ENCODE measurements around the gene DCN.

The DCN gene

GRCh38 chr12:91140026-91140931 is 42.3 kb downstream of the DCN start:
- intact Hi-C loops (cut with micrococcal nuclease), result no loop called here
- no peak overlapping the region for H3K27ac Mint-ChIP-seq
- H3K4me1 Mint-ChIP-seq (ENCODE audit: low read depth), result no peaks in the 10 kb centered on the region
- H3K36me3 Mint-ChIP-seq (ENCODE audit: low read depth), result no peaks in the 10 kb centered on the region
- no peaks in the 10 kb centered on the region for H3K27me3 Mint-ChIP-seq
- no peaks in the 10 kb centered on the region for H3K9me3 Mint-ChIP-seq
- no peak overlapping the region for H3K4me3 Mint-ChIP-seq

- no peak overlapping the region for H3K4me3 Mint-ChIP-seq
- no peaks in the 10 kb centered on the region for H3K4me1 Mint-ChIP-seq (ENCODE audit: low read depth)
- no peaks in the 10 kb centered on the region for H3K27me3 Mint-ChIP-seq
These were observed 43.3 kb downstream of the DCN start for GRCh38 chr12:91139286-91139685.

GRCh38 chr12:91138337-91138920 is 44.2 kb downstream of the DCN start:
- no peaks in the 10 kb centered on the region for H3K9me3 Mint-ChIP-seq
- intact Hi-C loops (cut with micrococcal nuclease), result no loop called here
- H3K4me1 Mint-ChIP-seq (ENCODE audit: low read depth), result no peaks in the 10 kb centered on the region
- H3K27me3 Mint-ChIP-seq, result no peaks in the 10 kb centered on the region
- no peak overlapping the region for H3K27ac Mint-ChIP-seq
- H3K36me3 Mint-ChIP-seq (ENCODE audit: low read depth), result no peaks in the 10 kb centered on the region
- no peak overlapping the region for H3K4me3 Mint-ChIP-seq

More at GRCh38 chr12:91139286-91139685, 43.3 kb downstream of the DCN start:
- no peak overlapping the region for H3K27ac Mint-ChIP-seq
- intact Hi-C loops (cut with micrococcal nuclease), result no loop called here
- H3K9me3 Mint-ChIP-seq, result no peaks in the 10 kb centered on the region
- no peaks in the 10 kb centered on the region for H3K36me3 Mint-ChIP-seq (ENCODE audit: low read depth)

GRCh38 chr12:91133871-91134270 is 48.7 kb downstream of the DCN start:
- no peaks in the 10 kb centered on the region for H3K4me1 Mint-ChIP-seq (ENCODE audit: low read depth)
- H3K27me3 Mint-ChIP-seq, result no peaks in the 10 kb centered on the region
- no peak overlapping the region for H3K4me3 Mint-ChIP-seq
- H3K27ac Mint-ChIP-seq, result no peak overlapping the region
- H3K9me3 Mint-ChIP-seq, result peaks cover 9% of the 10 kb centered on the region
- H3K36me3 Mint-ChIP-seq (ENCODE audit: low read depth), result no peaks in the 10 kb centered on the region
- intact Hi-C loops (cut with micrococcal nuclease), result no loop called here

- H3K4me1 Mint-ChIP-seq (ENCODE audit: low read depth), result no peaks in the 10 kb centered on the region
- H3K36me3 Mint-ChIP-seq (ENCODE audit: low read depth), result no peaks in the 10 kb centered on the region
- intact Hi-C loops (cut with micrococcal nuclease), result no loop called here
- no peak overlapping the region for H3K4me3 Mint-ChIP-seq
- H3K9me3 Mint-ChIP-seq, result peaks cover 9% of the 10 kb centered on the region
- no peaks in the 10 kb centered on the region for H3K27me3 Mint-ChIP-seq
- no peak overlapping the region for H3K27ac Mint-ChIP-seq
These were observed 52.8 kb downstream of the DCN start for GRCh38 chr12:91129662-91130362.

GRCh38 chr12:91127751-91128150 is 54.9 kb downstream of the DCN start:
- intact Hi-C loops (cut with micrococcal nuclease), result no loop called here
- Mint-ChIP-seq H3K4me1 (ENCODE audit: low read depth) (no peaks in the 10 kb centered on the region), H3K27ac (no peak overlapping the region), H3K4me3 (no peak overlapping the region), H3K27me3 (no peaks in the 10 kb centered on the region), H3K36me3 (ENCODE audit: low read depth) (no peaks in the 10 kb centered on the region), H3K9me3 (peaks cover 9% of the 10 kb centered on the region)

- intact Hi-C loops (cut with micrococcal nuclease), result no loop called here
- no peaks in the 10 kb centered on the region for H3K36me3 Mint-ChIP-seq (ENCODE audit: low read depth)
- H3K4me1 Mint-ChIP-seq (ENCODE audit: low read depth), result no peaks in the 10 kb centered on the region
- no peaks in the 10 kb centered on the region for H3K27me3 Mint-ChIP-seq
- no peak overlapping the region for H3K4me3 Mint-ChIP-seq
- H3K27ac Mint-ChIP-seq, result no peak overlapping the region
- H3K9me3 Mint-ChIP-seq, result peaks cover 9% of the 10 kb centered on the region
These were observed 55.3 kb downstream of the DCN start for GRCh38 chr12:91127306-91127705.

GRCh38 chr12:91126516-91126915 is 56.1 kb downstream of the DCN start:
- Mint-ChIP-seq H3K4me3 (no peak overlapping the region), H3K27ac (no peak overlapping the region), H3K9me3 (peaks cover 9% of the 10 kb centered on the region), H3K4me1 (ENCODE audit: low read depth) (no peaks in the 10 kb centered on the region), H3K36me3 (ENCODE audit: low read depth) (no peaks in the 10 kb centered on the region), H3K27me3 (no peaks in the 10 kb centered on the region)
- intact Hi-C loops (cut with micrococcal nuclease), result no loop called here

- H3K36me3 Mint-ChIP-seq (ENCODE audit: low read depth), result no peaks in the 10 kb centered on the region
- H3K9me3 Mint-ChIP-seq, result no peaks in the 10 kb centered on the region
- no peak overlapping the region for H3K4me3 Mint-ChIP-seq
- no peak overlapping the region for H3K27ac Mint-ChIP-seq
- H3K27me3 Mint-ChIP-seq, result no peaks in the 10 kb centered on the region
- intact Hi-C loops (cut with micrococcal nuclease), result no loop called here
- no peaks in the 10 kb centered on the region for H3K4me1 Mint-ChIP-seq (ENCODE audit: low read depth)
These were observed 59.2 kb downstream of the DCN start for GRCh38 chr12:91123236-91123916.

GRCh38 chr12:91120781-91121180 is 61.8 kb downstream of the DCN start:
- no peaks in the 10 kb centered on the region for H3K9me3 Mint-ChIP-seq
- H3K4me3 Mint-ChIP-seq, result no peak overlapping the region
- no peaks in the 10 kb centered on the region for H3K4me1 Mint-ChIP-seq (ENCODE audit: low read depth)
- H3K36me3 Mint-ChIP-seq (ENCODE audit: low read depth), result no peaks in the 10 kb centered on the region
- intact Hi-C loops (cut with micrococcal nuclease), result no loop called here
- no peak overlapping the region for H3K27ac Mint-ChIP-seq
- no peaks in the 10 kb centered on the region for H3K27me3 Mint-ChIP-seq

- Mint-ChIP-seq H3K4me3 (no peak overlapping the region), H3K9me3 (no peaks in the 10 kb centered on the region), H3K4me1 (ENCODE audit: low read depth) (no peaks in the 10 kb centered on the region)
These were observed 63.5 kb downstream of the DCN start for GRCh38 chr12:91119089-91119488.

GRCh38 chr12:91113621-91114020 is 69.0 kb downstream of the DCN start:
- H3K27me3 Mint-ChIP-seq, result no peaks in the 10 kb centered on the region
- H3K4me1 Mint-ChIP-seq (ENCODE audit: low read depth), result no peaks in the 10 kb centered on the region
- H3K4me3 Mint-ChIP-seq, result no peak overlapping the region
- H3K27ac Mint-ChIP-seq, result no peak overlapping the region
- no peaks in the 10 kb centered on the region for H3K36me3 Mint-ChIP-seq (ENCODE audit: low read depth)
- intact Hi-C loops (cut with micrococcal nuclease), result no loop called here
- H3K9me3 Mint-ChIP-seq, result no peaks in the 10 kb centered on the region

More at GRCh38 chr12:91119089-91119488, 63.5 kb downstream of the DCN start:
- intact Hi-C loops (cut with micrococcal nuclease), result no loop called here
- Mint-ChIP-seq H3K27ac (no peak overlapping the region), H3K27me3 (no peaks in the 10 kb centered on the region), H3K36me3 (ENCODE audit: low read depth) (no peaks in the 10 kb centered on the region)

- H3K9me3 Mint-ChIP-seq, result no peaks in the 10 kb centered on the region
- no peaks in the 10 kb centered on the region for H3K27me3 Mint-ChIP-seq
- no peak within 1 kb of the TSS for H3K27ac Mint-ChIP-seq
- H3K36me3 Mint-ChIP-seq (ENCODE audit: low read depth), result no peaks in the 10 kb centered on the region
- intact Hi-C loops (cut with micrococcal nuclease), result no loop called here
- no peak within 1 kb of the TSS for H3K4me3 Mint-ChIP-seq
- no peaks in the 10 kb centered on the region for H3K4me1 Mint-ChIP-seq (ENCODE audit: low read depth)
These were observed 71.0 kb downstream of the DCN start, which contains the start of gene LUM for GRCh38 chr12:91111366-91112325. TSS of gene LUM (minus strand) at chr12:91111494. CDS start at chr12:91108979, 2,515 bp downstream.
